G401 (cell line): Measurements from ENCODE around the gene ARMC6. TPM values are rescaled to one million over a fixed set of nuclear protein-coding genes. Genes with fewer than 3 reads are reported as not detected.

Experiments
- DNase-seq: peaks from one replicate; pipeline ENCODE4 v3.0.0-alpha.2; 2015; ENCODE audit warnings: low spot score
- in situ Hi-C: cut with HindIII; loops from 2 replicates; pipeline ENCODE4 v1.10.0; 2016; ENCODE audit warnings: low sequenced_read_pairs, mixed read lengths
- total RNA-seq: library from RNA; depleted of rRNA; stranded (reverse); fragments of >200 nt; shearing (Covaris generic); gene quantifications from 2 replicates; pipeline ENCODE4 v1.2.3, GENCODE V29; 2014

The ARMC6 gene
- total RNA-seq, 1 experiment from 2014 or later: 90.0 TPM

DNA sequence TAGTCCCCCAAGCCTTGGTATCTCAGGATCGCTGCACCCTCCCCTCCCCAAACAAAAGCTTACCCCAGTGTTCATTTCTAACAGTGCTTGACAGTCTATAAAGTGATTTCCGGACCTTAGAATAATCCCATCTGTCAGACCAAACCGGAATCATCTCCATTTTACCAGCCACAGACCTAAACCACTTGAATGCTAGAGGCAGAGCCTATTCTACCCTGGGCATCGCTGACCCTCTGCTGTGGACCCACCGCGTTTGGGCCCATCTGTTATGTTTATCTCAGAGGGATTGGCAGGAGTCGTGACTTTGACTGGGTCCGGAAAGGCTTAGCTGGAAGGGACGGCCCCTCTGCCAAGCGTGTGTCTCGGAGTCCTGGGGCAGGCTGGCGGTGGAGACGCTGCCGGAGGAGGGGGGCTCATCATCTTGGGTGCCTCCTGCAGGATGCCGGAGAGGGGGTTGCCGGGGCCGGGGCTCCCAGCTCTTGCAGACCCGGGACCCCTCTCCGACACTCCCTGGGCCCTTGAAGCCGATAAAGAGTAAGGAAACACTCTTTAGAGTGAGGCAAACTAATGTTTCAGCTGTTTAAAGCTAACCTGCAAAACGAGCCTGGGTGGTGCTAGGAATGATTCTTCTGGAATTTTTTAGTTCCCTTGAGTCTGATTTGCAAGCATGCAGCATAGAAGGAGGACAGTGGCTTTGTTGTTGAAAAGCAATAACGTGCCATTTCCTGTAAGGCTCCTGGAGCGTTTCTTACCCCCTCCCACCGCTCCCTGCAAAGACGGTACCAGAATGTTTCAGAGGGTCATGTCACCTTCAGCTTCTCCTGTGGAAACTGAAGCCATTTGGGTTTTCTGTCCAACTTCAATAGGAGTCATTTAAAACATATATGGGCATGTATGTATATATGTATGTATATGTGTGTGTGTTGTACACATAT lies 31.7 kb downstream of the ARMC6 start:
- DNase-seq: peak; percentile 61

DNA sequence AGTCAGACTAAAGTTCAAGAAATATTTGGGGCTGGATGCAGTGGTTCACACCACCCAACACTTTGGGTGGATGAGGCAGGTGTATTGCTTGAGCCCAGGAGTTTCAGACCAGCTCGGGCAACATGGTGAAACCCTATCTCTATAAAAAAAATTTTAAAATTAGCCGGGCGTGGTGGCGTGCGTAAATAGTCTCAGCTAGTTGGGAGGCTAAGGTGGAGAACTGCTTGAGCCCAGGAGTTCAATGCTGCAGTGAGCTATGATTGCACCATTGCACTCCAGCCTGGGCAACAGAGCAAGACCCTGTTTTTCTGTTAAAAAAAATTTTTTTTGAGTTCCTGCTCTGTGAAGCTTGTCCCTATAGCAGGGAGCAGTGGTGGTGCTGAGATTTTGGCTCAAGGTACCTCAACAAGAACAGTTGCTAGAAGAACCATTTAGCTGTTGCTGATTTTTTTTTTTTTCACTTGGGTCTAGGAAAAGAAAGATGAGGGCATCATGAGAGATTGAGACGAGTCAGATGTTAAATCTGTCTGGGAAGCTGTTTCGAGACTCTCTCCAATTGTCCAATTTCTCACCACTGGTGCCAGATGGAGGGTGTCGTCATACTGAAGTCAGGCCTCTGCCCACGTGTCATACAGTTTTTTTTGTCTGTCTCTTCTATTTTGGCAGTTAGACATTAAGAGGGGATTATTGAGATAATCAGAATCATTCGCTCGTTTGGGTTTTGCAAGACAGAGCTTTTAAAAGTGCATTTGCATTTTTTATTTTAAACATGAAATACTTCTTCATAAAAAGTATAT lies 34.1 kb downstream of the ARMC6 start:
- no peak for DNase-seq
- in situ Hi-C loops: no loop called here

More for the DNA sequence above, 31.7 kb downstream of the ARMC6 start:
- in situ Hi-C loops: no loop called here

DNA sequence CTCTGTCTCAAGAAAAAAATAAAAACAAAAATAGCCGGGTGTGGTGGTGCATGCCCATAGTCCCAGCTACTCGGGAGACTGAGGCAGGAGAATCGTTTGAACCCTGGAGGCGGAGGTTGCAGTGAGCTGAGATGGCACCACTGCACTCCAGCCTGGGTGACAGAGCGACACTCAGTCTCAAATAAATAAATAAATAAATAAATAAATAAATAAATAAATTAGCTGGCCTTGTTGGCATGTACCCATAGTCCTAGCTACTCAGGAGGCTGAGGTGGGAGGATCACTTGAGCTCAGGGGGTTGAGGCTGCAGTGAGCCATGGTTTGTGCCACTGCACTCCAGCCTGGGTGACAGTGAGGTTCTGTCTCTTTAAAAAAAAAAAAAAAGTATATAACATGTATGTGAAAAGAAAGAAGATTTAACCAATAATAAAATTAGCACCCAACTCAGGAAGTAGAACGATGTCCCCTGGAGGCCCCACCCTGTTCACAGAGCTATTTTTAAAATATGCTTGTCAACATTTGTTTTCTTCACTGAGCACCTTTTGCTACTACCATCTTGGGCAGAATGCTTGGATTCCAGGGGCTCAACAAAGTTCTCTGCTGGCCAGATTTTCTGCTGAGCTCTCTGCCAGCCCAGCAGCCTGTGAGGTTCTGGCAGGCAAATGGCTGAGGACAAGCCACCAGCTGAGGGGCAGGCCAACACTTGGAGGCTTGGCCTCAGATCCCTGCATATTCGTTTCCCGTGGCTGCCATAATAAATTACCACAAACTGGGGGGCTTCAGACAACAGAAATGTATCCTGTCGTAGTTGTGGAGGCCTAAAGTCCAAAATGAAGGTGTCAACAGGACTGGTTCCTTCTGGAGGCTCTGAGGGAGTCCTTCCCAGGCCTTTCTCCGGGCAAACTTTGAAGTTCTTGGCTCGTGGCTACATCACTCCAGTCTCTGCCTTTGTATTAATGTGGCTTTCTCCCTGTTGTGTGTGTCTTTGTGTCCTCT lies 35.6 kb downstream of the ARMC6 start:
- in situ Hi-C loops: no loop called here
- DNase-seq: peak; percentile 65

DNA sequence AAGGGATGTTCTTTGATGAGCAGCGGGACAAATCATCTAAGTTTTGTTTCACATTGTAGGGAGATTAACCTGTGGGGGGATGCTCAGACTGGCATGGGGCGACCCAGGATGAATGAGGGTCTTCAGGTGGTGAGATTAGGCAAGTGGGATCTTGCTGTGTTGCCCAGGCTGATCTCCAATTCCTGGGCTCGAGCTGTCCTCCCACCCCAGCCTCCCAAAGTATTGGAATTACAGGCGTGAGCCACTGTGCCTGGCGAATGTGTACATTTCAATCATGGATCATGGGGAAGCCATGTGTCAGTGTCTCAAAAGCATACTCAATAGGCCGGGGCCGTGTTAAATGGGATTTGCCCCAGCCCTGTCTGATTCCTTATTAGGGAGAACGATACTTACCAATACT lies 38.5 kb downstream of the ARMC6 start:
- in situ Hi-C loops: no loop called here
- no peak for DNase-seq

DNA sequence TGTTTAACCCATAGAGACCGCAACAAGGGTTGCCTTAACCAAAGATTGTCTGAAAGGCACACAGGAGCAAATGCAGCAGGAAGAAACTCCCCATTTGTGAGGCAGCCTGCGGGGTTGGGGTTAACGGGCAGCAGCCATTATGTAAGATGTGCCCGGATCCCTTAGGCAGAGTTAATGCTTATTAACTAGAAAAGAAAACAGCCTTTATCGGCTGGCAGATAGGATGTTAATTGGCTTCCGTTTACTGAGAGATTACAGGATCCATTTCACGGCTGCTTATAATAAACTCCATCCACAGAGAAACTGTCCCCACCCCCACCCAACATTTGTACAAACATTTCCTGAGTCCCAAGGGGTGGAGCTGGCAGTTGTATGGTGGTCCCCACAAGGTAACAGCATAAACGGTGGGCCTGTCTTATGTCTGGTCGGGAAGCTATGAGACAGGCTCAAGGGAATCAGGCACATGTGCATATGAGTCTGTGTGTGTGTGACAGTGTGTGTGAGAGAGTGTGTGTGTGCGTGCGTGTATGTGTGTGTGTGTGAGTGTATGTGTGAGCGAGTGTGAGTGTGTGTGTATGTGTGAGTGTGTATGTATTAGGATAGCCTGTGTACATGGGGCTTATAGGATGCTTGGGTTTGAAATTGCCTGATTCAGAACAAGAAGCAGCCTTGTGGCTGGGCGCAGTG lies 40.9 kb downstream of the ARMC6 start:
- DNase-seq: no peak
- in situ Hi-C loops: no loop called here

DNA sequence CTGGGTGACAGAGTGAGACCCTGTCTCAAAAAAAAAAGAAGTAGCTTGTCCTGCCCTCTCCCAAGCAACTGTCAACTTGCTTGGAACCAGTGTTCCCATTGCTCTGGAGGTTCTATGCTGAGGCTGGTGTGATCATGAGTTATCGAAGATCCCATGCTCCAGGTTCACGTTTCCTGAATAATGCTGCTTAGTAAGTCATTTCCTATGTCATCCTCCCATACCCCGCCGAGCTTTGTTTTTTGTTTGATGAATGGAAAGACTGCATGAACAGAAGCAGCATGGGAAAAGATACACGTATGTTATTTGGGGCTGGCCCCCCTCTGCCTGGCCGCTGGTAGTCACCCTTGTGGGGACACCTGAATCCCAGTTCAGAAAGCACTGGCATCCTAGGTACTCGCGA lies 41.7 kb downstream of the ARMC6 start:
- in situ Hi-C loops: no loop called here
- no peak for DNase-seq

DNA sequence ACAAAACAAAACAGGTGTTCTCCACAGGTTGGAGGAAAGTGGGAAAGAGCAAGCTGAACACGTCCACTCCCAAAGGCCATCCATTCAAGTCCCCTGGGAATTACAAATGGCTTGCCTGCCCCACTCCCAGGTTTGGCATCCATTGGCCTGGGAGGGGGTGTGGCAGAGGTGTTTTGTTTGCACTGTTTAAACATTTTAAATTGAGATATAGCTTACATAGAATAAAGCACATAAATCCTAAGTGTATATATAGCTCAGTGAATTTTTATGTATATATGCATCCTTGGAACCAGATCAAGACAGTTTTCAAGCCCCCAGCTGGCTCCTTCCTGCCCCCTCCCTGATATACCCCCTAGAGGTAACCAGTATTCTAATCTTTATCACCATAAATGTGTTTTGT lies 43.1 kb downstream of the ARMC6 start:
- in situ Hi-C loops: no loop called here
- DNase-seq: no peak

DNA sequence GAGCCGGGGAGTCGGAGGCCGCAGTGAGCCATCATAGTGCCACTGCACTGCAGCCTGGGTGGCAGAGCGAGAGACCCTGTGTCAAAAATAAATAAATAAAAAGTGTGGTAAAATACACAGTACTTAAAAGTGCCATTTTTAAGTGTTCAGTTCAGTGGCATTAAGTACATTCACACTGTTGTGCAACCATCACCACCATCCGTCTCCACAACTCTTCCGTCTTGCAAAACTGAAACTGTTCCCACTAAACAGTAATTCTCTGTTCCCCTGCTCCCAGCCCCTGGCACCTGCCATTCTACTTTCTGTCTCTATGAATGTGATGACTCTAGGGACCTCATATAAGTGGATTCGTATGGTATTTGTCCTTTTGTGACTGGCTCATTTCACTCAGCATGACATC lies 43.7 kb downstream of the ARMC6 start:
- in situ Hi-C loops: no loop called here
- DNase-seq: no peak

DNA sequence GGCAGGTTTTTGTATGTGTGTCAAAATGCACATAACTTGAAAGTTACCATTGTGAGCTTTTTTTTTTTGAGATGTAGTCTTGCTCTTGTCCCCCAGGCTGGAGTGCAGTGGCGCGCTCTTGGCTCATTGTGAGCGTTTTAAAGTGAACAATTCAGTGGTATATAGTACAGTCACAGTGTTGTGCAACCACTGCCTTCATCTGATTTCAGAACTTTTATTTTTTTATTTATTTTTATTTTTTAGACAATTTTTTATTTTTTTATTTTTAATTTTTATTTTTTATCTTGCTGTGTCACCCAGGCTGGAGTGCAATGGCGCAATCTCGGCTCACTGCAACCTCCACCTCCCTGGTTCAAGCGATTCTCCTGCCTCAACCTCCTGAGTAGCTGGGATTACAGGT lies 45.4 kb downstream of the ARMC6 start:
- in situ Hi-C loops: no loop called here

DNA sequence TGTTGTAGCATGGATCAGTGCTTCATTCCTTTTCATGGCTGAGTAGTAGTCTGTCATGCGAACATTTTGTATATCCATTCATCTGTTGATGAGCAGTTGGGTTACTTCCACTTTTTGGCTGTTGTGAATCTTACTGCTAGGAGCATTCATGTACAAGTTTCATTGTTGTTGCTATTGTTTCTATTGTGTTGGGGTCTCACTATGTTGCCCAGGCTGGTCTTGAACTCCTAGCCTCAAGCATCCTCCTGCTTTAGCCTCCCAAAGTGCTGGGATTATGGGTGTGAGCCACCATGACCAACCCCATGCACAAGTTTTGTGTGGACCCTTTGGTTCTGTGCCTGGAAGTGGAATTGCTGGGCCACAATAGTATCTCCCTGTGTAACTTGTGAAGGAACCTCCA lies 46.2 kb downstream of the ARMC6 start:
- in situ Hi-C loops: no loop called here

More for the DNA sequence above, 45.4 kb downstream of the ARMC6 start:
- no peak for DNase-seq

DNA sequence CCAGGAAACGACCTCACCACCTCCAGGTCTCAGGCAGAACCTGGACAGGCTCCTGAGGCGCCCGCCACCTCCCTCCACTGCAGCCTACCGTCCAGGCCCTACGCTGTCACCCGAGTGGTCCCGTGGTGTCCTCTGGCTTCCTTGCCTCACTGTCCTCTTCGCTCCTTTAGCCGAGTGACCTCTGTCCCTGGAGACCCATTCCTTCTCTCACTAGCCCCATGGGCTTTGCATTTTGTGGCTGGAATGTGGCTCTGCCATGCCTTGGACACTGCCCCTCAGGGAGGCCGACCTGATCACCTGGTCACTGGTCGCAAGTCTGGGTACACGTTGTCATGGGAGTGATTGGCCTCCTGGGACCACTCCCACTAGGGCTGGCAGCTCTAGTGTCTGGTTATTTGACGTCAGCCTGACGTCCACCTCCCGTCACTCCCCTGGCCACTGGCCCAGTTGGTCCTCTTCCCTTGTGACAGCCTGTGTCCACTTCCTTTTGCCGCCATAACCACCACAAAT lies 48.3 kb downstream of the ARMC6 start:
- in situ Hi-C loops: no loop called here
- DNase-seq: no peak

More for the DNA sequence above, 46.2 kb downstream of the ARMC6 start:
- DNase-seq: no peak

DNA sequence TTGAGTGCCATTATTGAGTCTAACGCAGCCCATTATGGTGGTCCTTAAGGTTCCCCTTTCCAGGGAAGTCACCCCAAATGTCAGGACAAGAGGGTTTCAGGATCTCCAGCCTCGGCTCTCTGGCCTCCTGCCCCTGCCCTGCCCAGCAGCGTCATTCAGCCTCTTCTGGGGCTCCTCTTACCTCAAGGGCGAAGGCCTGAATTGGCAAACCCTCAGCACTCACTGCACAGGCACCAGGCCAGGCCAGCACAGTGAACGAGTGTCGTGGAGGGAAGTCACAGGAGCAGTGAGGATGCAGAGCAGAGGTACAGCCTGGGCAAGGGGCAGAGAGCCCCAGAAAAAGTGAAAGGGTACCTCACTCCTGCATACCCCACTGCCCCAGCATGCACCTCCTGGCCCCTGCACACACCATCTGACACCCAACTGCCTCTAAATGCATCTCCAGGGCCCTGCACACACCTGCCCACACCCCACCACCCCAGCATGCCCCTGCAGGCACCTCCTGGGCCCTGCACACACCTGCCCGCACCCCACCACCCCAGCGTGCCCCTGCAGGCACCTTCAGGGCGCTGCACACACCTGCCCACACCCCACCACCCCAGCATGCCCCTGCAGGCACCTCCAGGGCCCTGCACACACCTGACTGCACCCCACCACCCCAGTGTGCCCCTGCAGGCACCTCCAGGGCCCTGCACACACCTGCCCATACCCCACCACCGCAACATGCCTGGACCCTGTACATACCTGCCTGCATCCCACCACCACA lies 50.2 kb downstream of the ARMC6 start:
- DNase-seq: no peak

DNA sequence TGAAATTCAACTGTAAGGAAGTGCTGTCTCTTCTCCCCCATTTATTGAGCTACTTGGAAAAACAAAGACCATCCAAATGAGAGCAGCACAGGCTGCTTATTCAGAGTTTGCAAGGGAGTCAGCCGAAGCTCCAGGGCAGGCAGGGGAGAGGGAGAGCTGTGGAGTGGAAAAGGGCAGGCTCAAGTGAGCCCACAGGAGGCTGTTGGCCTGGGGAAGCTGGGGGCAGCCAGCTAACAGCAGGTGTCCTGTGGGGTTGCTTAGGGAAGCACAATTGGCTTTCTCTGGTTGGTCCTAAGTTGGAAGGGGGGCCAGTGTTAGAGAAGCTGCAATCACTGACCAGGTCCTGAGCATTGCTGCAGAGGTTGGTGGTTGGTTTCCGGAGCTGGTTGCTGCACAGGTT lies 54.3 kb downstream of the ARMC6 start:
- in situ Hi-C loops: no loop called here

More for the DNA sequence above, 50.2 kb downstream of the ARMC6 start:
- in situ Hi-C loops: no loop called here

DNA sequence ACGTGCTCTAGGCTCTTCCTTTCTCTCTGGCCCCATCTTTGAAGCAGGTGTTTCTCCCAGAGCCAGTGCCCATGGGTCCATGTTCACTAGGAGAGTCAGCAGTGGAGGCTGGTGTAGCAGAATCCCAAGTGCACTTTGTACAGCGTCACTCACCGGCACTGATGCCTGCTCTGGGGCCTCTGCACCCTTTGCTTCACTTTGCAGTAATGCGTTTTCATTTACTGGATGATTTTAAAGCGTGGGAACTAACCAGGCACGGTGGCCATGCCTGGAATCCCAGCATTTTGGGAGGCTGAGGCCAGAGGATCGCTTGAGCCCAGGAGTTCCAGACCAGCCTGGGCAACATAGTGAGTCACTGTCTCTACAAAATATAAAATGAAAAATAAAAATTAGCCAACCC lies 61.1 kb downstream of the ARMC6 start:
- in situ Hi-C loops: no loop called here

More for the DNA sequence above, 54.3 kb downstream of the ARMC6 start:
- DNase-seq: no peak

DNA sequence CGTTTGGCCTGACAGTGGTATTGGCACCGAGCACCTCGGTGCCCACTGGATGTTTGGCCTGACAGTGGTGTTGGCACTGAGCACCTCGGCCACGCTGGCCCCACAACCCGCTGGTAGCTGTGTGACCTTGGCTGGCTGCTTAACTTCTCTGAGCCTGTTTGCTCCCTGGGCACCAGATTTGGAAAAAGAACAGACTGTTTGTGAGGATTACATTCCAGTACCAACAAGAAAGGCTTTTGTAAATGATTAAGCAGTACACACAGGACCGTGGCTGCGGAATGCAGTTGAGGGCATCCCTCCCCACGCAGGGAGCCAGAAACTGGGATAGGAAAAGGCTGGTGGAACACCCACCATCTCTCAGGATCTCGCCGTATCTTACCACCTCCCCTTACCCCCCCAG lies 62.3 kb downstream of the ARMC6 start:
- in situ Hi-C loops: no loop called here
- no peak for DNase-seq

More for the DNA sequence above, 61.1 kb downstream of the ARMC6 start:
- DNase-seq: no peak

DNA sequence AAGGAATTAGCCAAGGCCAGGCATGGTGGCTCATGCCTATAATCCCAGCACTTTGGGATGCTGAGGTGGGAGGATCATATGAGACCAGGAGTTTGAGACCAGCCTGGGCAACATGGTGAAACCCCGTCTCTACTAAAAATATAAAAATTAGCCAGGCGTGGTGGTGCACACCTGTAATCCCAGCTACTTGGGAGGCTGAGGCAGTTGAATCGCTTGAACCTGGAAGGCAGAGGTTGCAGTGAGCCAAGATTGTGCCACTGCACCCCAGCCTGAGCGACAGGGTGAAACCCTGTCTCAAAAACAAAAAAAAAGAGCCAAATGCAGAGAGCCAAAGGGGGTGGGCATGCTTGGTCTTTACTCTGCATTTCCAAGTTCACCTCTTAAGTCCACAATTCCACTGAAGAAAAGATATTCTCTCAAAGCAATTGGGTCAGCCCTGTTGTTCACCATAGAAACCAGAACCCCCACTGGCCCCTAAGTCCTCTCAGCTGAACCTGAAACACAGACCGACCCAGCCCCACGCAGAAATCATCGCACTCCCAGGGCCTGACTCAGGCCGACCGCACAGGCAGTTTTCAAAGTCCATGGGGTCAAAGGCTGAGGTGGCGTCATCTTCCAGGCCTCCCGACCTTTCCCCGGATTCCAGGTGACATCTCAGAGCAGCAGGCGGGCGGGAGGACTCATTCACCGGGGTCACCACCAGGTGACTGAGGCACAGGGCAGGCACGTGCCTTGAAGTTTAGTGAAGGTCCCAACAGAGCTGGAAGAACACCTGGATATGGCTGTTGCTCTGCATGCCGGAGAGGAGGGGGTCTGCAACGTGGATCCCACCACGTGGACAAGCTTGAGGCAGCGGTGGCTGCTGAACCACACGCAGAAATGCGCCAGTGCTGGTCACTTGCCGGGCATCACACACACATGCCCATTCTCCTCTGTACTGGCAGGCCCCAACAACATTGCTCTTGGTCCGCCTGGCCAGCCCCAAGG lies 63.5 kb downstream of the ARMC6 start:
- in situ Hi-C loops: no loop called here
- no peak for DNase-seq
